Cerebellar nuclear complex (tissue), 1 donor: Measurements from ENCODE around the gene TBC1D3I.
"Not testable (repeated sequence)": the region's sequence is repeated elsewhere in the genome, so short reads cannot be mapped to it uniquely, and the experiment has no call there.

Source experiments
- DNase-seq, 2 experiments: peaks; one replicate each; lab custom pipeline; 2025; lab: John Stamatoyannopoulos, UW

TBC1D3I gene

GRCh38 chr17:36206486-36206821, 57.9 kb downstream of the TBC1D3I start:
- DNase-seq, result not testable (repeated sequence)

- no peak for DNase-seq
Measured at GRCh38 chr17:36205637-36206485, 58.5 kb downstream of the TBC1D3I start.

- no peak for DNase-seq
Measured at GRCh38 chr17:36204724-36205500, 59.5 kb downstream of the TBC1D3I start.
